Measurements from ENCODE around the gene CORT.

Gene CORT

DNA sequence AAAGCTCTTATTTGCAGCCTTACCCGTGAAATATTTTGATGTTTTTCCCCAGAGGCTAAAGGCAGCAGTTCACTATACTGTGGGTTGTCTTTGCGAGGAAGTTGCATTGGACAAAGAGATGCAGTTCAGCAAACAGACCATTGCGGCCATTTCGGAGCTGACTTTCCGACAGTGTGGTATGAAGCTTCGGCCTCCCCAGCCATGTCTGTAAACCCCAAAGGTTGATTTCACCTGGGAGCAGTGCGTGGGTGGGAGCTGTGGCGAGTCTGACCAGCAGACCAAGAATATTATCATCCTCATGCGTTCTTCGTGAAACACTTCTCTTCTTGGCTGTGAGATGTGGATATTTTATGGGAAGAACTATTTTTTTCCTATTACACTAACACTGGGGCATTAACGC, 16.0 kb upstream of the CORT start:
- no peak overlapping the region for H3K4me2 ChIP-seq
- H3K9ac ChIP-seq: no peak overlapping the region

DNA sequence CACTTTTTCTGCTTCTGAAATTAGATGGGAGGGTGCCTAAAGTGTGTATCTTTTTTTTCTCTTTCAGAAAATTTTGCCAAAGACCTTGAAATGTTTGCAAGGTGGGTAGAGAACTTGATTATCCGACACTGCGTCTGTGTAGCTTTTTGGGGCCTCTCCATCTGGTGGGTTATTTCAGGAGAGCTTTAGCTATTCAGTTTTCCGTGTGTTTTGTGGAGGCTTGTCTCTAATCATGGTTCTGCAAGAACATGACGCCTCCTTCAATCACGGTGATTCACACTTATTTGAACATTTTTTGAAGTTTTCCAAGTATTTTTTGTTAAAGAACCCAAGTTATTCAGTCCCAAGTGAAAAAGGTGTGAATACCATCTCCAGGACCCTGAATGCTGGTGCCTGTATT, 15.2 kb upstream of the CORT start:
- Histone ChIP-seq H3K79me2 (ENCODE audit: insufficient read depth, low read depth) (no peaks in the 10 kb centered on the region), H3K4me1 (ENCODE audit: low read depth, poor library complexity, severe bottlenecking) (peaks cover 5% of the 10 kb centered on the region), H3K27ac (no peak overlapping the region), H3K4me2 (no peak overlapping the region), H2AFZ (ENCODE audit: low read depth) (no peak overlapping the region), H3K27me3 (ENCODE audit: insufficient read depth, low read depth) (no peaks in the 10 kb centered on the region), H3K9ac (no peak overlapping the region), H3K36me3 (ENCODE audit: insufficient read depth) (no peaks in the 10 kb centered on the region), H3K4me3 (IDR thresholded peaks at IDR 0.05; ENCODE audit: insufficient read depth, low read depth, low read length) (no peak overlapping the region), H4K20me1 (ENCODE audit: insufficient read depth) (no peaks in the 10 kb centered on the region)
- TF ChIP-seq, protein P1, sequence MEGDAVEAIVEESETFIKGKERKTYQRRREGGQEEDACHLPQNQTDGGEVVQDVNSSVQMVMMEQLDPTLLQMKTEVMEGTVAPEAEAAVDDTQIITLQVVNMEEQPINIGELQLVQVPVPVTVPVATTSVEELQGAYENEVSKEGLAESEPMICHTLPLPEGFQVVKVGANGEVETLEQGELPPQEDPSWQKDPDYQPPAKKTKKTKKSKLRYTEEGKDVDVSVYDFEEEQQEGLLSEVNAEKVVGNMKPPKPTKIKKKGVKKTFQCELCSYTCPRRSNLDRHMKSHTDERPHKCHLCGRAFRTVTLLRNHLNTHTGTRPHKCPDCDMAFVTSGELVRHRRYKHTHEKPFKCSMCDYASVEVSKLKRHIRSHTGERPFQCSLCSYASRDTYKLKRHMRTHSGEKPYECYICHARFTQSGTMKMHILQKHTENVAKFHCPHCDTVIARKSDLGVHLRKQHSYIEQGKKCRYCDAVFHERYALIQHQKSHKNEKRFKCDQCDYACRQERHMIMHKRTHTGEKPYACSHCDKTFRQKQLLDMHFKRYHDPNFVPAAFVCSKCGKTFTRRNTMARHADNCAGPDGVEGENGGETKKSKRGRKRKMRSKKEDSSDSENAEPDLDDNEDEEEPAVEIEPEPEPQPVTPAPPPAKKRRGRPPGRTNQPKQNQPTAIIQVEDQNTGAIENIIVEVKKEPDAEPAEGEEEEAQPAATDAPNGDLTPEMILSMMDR (conservative IDR thresholded peaks at IDR 0.05; ENCODE audit: low read depth, low read length): no peak

More for the DNA sequence above, 16.0 kb upstream of the CORT start:
- no peak overlapping the region for H3K27ac ChIP-seq
- H3K27me3 ChIP-seq (ENCODE audit: insufficient read depth, low read depth): no peaks in the 10 kb centered on the region
- TF ChIP-seq, protein P1 (conservative IDR thresholded peaks at IDR 0.05; ENCODE audit: low read depth, low read length): no peak
- H3K36me3 ChIP-seq (ENCODE audit: insufficient read depth): no peaks in the 10 kb centered on the region
- H2AFZ ChIP-seq (ENCODE audit: low read depth): no peak overlapping the region
- H3K4me1 ChIP-seq (ENCODE audit: low read depth, poor library complexity, severe bottlenecking): peaks cover 5% of the 10 kb centered on the region
- no peaks in the 10 kb centered on the region for H4K20me1 ChIP-seq (ENCODE audit: insufficient read depth)
- H3K79me2 ChIP-seq (ENCODE audit: insufficient read depth, low read depth): no peaks in the 10 kb centered on the region
- H3K4me3 ChIP-seq (IDR thresholded peaks at IDR 0.05; ENCODE audit: insufficient read depth, low read depth, low read length): no peak overlapping the region

DNA sequence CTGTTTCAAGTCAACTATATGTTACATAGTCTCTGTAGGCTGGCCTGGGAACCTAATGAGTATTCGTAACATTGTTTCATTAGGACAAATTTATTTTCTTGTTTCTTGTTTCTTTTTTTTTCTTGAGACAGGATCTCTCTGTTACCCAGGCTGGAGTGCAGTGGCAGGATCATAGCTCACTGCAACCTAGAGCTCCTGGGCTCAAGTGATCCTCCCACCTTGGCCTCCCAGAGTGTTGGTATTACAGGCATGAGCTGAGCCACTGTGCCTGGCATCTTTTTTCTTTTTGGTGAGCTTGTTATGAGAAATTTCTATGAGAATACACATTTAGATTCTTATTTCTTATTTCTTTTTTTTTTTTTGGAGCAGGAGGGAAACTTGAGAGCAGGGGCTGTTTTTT, 12.8 kb upstream of the CORT start:
- H3K79me2 ChIP-seq (ENCODE audit: insufficient read depth, low read depth): no peaks in the 10 kb centered on the region
- no peak overlapping the region for H3K9ac ChIP-seq
- no peaks in the 10 kb centered on the region for H3K36me3 ChIP-seq (ENCODE audit: insufficient read depth)
- no peaks in the 10 kb centered on the region for H3K27me3 ChIP-seq (ENCODE audit: insufficient read depth, low read depth)
- no peaks in the 10 kb centered on the region for H3K4me1 ChIP-seq (ENCODE audit: low read depth, poor library complexity, severe bottlenecking)
- TF ChIP-seq, protein P1 (conservative IDR thresholded peaks at IDR 0.05; ENCODE audit: low read depth, low read length): no peak
- no peak overlapping the region for H3K4me2 ChIP-seq
- H2AFZ ChIP-seq (ENCODE audit: low read depth): no peak overlapping the region
- H3K27ac ChIP-seq: no peak overlapping the region
- H4K20me1 ChIP-seq (ENCODE audit: insufficient read depth): no peaks in the 10 kb centered on the region
- no peak overlapping the region for H3K4me3 ChIP-seq (IDR thresholded peaks at IDR 0.05; ENCODE audit: insufficient read depth, low read depth, low read length)

DNA sequence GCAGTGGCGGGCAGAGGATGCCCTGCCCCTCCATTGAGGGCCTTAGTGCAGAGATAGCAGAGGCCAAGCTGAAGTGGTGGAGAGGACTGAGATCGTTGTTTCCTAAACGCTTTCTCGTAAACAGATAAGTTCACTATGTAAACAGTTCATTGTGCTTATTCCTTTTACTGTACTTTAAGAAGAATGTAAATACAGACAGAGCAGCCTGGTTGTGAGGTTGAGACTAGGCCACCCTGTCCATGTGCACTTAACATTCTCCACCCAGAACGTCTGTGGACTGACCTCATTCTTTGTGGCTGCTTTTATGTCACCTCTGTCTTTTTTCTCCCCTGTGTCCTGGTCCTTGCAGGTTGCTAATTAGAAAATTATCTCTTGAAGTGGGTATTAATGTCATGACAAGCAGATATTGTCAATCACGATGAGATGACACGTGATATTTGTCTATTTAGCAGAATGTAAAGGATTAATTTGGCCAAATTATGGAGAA, 11.1 kb upstream of the CORT start:
- Histone ChIP-seq H3K4me2 (no peak overlapping the region), H2AFZ (ENCODE audit: low read depth) (no peak overlapping the region), H3K36me3 (ENCODE audit: insufficient read depth) (no peaks in the 10 kb centered on the region), H4K20me1 (ENCODE audit: insufficient read depth) (no peaks in the 10 kb centered on the region), H3K79me2 (ENCODE audit: insufficient read depth, low read depth) (no peaks in the 10 kb centered on the region), H3K27me3 (ENCODE audit: insufficient read depth, low read depth) (no peaks in the 10 kb centered on the region), H3K9ac (no peak overlapping the region), H3K27ac (no peak overlapping the region), H3K4me1 (ENCODE audit: low read depth, poor library complexity, severe bottlenecking) (no peaks in the 10 kb centered on the region), H3K4me3 (IDR thresholded peaks at IDR 0.05; ENCODE audit: insufficient read depth, low read depth, low read length) (no peak overlapping the region)
- TF ChIP-seq, protein P1 (conservative IDR thresholded peaks at IDR 0.05; ENCODE audit: low read depth, low read length): no peak
